OCI-LY7 (cell line): ENCODE measurements around the gene LLPH.

Experiments used
- CTCF ChIP-seq: fragments of 200-600 bp; sonication (generic); conservative IDR thresholded peaks from 2 replicates; pipeline ENCODE4 v1.5.1; 2014; ENCODE audit warnings: mild to moderate bottlenecking, antibody characterized with exemption, low read length, moderate library complexity, mixed read lengths
- EZH2phosphoT487 ChIP-seq: fragments of 200-600 bp; sonication (generic); IDR thresholded peaks from 2 replicates; pipeline ENCODE4 v1.6.1; 2018; ENCODE audit warnings: low read depth, borderline replicate concordance, mild to moderate bottlenecking, mixed run types, antibody characterized with exemption, low read length, moderate library complexity, mixed read lengths

GRCh38 chr12:66169221-66170170 is 38.9 kb upstream of the LLPH start, which contains the start of gene TMBIM4:
- TF ChIP-seq CTCF, result peak; percentile 73
- TF ChIP-seq EZH2phosphoT487, result no peak
